VCaP (cell line): Measurements from ENCODE around the gene PLEKHA3.
A peak's percentile ranks its signal among the peaks of the same experiment; 100 is the strongest.

Experiments used
- H3K27ac ChIP-seq: fragments of 450-650 bp; 2 replicates; pipeline ENCODE4 v1.5.1; 2017
- TF ChIP-seq, protein P1 (sequence below): fragments of 450-650 bp; conservative IDR thresholded peaks from 2 replicates; pipeline ENCODE4 v1.5.1; 2017; ENCODE audit warnings: mild to moderate bottlenecking, moderate library complexity

PLEKHA3 gene

DNA sequence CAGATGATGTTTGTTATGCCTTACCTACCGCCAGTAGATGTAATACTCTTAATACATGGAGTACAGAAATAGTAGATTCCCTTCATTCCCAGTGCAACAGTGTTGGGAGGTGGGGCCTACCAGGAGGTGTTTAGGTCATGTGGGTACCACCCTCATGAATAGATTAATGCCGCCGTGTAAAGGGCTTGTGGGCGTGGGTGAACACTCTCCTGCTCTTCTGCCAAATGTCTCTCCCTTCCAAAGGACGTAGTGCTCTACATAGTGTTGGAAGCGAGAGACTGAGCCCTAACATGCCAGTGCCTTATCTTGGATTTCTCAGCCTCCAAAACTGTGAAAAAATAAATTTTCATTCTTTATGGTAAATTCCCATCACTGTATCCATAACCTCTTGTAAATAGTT, 30.1 kb downstream of the PLEKHA3 start:
- TF ChIP-seq, protein P1, sequence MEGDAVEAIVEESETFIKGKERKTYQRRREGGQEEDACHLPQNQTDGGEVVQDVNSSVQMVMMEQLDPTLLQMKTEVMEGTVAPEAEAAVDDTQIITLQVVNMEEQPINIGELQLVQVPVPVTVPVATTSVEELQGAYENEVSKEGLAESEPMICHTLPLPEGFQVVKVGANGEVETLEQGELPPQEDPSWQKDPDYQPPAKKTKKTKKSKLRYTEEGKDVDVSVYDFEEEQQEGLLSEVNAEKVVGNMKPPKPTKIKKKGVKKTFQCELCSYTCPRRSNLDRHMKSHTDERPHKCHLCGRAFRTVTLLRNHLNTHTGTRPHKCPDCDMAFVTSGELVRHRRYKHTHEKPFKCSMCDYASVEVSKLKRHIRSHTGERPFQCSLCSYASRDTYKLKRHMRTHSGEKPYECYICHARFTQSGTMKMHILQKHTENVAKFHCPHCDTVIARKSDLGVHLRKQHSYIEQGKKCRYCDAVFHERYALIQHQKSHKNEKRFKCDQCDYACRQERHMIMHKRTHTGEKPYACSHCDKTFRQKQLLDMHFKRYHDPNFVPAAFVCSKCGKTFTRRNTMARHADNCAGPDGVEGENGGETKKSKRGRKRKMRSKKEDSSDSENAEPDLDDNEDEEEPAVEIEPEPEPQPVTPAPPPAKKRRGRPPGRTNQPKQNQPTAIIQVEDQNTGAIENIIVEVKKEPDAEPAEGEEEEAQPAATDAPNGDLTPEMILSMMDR = no peak

DNA sequence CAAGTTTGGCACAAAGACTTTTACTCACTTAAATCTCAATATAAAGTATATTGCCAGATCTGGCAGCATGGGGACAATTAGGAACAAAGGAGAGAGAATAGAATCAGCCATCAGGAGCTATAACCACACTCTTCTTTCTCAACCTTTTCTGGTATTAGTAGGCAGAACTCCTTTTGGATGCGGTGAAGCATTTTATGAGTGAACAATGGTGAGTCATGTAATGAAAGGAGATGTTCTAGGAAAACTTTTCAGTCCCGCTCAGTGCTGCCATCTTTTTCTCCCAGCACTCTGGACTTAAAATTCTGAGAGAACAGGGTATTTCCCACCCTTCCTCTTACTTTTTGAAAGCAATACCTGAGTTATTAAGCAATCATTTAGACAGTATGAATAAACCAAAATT, 32.2 kb downstream of the PLEKHA3 start:
- TF ChIP-seq, protein P1 = no peak
- H3K27ac ChIP-seq = no peak overlapping the region

More for the DNA sequence above, 30.1 kb downstream of the PLEKHA3 start:
- H3K27ac ChIP-seq = no peak overlapping the region

DNA sequence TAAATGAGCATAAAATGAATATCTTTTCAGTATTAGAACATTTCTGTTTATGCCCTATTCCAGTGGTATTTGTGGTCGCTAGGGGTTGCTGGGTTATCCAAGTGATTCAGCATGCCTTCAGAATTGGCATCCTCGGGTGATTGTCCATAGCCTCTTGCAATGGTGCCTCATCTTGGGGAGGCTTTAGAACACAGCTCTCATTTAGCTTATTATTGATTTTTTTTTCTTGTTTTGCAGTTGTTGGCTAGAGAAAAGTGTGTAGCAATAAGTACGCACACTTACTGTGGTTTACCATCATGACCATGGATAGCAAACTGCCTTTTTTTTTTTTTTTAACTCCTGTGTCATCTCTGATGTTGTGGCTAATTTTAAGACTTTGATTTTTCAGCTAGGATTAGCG, 33.6 kb downstream of the PLEKHA3 start:
- TF ChIP-seq, protein P1 = no peak
- no peak overlapping the region for H3K27ac ChIP-seq

DNA sequence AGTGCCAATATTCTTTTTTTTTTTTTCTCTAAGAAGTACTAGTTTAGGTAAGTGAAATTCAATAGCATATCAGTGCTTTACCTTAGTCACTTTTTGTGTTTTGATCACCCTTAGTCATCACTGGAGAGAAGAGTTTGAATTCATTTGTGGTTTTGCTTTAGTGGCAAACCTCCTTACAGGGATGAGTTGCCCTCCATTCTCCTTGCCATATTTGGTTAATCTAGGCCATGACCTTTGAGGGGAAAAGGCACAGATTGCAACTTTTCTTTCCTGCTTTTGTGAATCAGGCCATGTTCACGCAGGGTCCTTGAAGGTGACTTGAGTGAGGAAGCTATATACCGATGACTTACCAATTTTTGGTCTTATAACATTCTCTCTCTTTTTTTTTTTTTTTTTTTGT, 34.4 kb downstream of the PLEKHA3 start:
- H3K27ac ChIP-seq = no peak overlapping the region
- TF ChIP-seq, protein P1 = no peak

DNA sequence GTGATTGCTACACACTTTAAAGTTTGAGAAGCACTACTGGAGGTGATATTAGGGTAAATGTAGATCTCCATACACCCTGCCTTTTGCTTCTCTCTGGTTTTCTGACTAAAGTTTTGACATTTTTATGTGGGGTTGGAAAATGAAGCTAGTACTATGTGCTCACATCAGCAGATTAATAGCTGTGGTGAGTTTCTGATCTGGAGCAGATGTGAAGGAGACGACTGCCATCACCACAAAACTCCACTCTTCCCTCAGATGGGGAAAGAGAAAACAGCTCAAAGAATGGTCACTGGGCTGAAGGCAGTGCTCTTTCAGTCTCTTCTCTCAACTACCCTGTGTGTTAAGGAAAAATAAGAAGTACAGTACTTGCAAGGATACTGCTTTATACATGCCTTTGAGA, 37.2 kb downstream of the PLEKHA3 start:
- TF ChIP-seq, protein P1 = no peak
- H3K27ac ChIP-seq = no peak overlapping the region

DNA sequence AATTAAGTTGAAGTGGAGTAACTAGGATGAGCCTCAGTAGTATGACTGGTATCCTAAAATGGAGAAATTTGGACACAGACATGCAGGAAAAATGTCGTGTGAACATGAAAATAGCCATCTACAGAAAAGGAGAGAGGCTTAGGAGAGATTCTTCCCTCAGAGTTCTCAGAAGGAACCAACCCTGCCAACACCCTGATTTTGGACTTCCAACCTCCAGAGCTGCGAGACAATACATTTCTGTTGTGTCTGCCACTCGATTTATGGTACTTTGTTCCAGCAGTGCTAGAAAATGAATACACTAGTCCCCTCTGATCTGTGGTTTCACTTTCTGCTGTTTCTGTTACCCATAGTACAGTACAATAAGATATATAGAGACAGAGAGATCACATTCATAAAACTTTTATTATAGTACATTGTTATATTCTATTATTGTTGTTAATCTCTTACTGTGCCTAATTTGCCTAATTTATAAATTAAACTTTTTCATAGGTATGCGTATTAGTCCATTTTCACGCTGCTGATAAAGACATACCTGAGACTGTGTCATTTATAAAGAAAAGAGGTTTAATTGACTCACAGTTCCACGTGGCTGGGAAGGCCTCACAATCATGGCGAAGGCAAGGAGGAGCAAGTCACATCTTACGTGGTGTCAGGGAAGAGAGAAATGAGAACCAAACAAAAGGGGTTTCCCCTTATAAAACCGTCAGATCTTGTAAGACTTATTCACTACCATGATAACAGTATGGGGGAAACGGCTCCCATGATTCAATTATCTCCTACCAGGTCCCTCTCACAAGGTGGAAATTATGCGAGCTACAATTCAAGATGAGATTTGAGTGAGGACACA, 41.3 kb downstream of the PLEKHA3 start:
- TF ChIP-seq, protein P1 = no peak

DNA sequence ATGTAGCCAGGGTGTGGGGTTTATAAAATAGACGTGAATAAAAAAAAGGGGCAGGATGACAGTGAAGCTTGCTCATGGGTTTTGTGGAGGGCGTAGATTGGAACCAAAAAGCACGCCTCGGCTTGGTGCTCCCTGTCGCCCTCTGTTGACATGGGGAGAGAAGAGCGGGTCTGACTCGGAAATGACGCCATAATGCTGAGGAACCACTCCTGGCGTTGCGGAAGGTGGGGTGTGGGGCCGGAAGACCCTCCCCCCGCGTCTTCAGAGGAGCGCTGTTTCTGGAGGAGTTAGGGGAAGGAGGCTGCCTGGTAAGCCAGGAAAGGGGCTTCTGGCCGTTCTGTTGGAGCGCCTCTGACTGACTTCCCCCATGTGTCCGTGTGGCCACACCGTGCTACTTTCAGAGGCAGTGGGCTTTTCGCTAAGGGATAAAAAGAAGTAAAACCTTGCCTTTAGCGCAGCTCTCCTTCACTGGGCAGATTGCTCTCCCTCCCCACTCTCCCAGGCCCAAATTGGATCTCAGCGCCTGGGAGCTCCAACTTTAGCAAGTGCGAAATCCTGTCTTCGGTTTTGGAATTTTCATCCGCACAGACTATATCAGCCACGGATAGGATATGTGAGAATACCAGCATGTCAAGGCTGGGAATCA, 42.8 kb downstream of the PLEKHA3 start:
- H3K27ac ChIP-seq = peak overlapping the region; percentile 69
- TF ChIP-seq, protein P1 = peak; percentile 84

More for the DNA sequence above, 41.3 kb downstream of the PLEKHA3 start:
- no peak overlapping the region for H3K27ac ChIP-seq
